Adrenal gland (tissue), 12 donors: ENCODE results near the gene CLDN20. TPM values are rescaled to one million over a fixed set of nuclear protein-coding genes. Genes with fewer than 3 reads are reported as not detected.
"Not testable (repeated sequence)": the region's sequence is repeated elsewhere in the genome, so short reads cannot be mapped to it uniquely, and the experiment has no call there.

Source experiments
- DNase-seq, 7 donors: peaks; one replicate each; pipeline ENCODE4 v3.0.0-alpha.2; 2019 to 2020
- H3K27ac ChIP-seq, 5 donors: fragments of 200-600 bp; sonication (generic) in 4 of 5; 1 replicate in 3 of 5; 2 replicates in 2 of 5; pipeline versions ENCODE4 v1.5.1 to v1.8.0; 2016 to 2020; ENCODE audit warnings: mild to moderate bottlenecking in 1 of 5
- H3K27me3 ChIP-seq: fragments of 200-600 bp; 2 replicates; pipeline ENCODE4 v1.8.0; 2021
- H3K36me3 ChIP-seq, 2 donors: fragments of 200-600 bp; replicated peaks in 1 of 2; 1 replicate in 1 of 2; 2 replicates in 1 of 2; pipeline versions ENCODE4 v1.5.1 to v1.8.0; 2018 to 2022
- H3K4me1 ChIP-seq, 2 donors: fragments of 200-600 bp; replicated peaks in 1 of 2; 1 replicate in 1 of 2; 2 replicates in 1 of 2; pipeline versions ENCODE4 v1.5.1 to v1.8.0; 2018 to 2021
- H3K4me3 ChIP-seq, 4 donors: fragments of 200-600 bp; sonication (generic) in 3 of 4; one replicate each; pipeline ENCODE4 v1.5.1; 2016 to 2018
- H3K9me3 ChIP-seq, 3 donors: fragments of 200-600 bp; sonication (generic) in 1 of 3; replicated peaks in 1 of 3; 1 replicate in 2 of 3; 2 replicates in 1 of 3; pipeline versions ENCODE4 v1.5.1 to v1.8.0; 2016 to 2021
- CTCF ChIP-seq, 6 experiments: fragments of 450-650 bp in 4 of 6; fragments of 200-600 bp in 2 of 6; sonication (generic) in 1 of 6; IDR thresholded peaks; 1 replicate in 5 of 6; 2 replicates in 1 of 6; pipeline versions ENCODE4 v1.5.1 to v1.8.0; 2016 to 2021; ENCODE audit warnings: antibody characterized with exemption in 6 of 6, mild to moderate bottlenecking in 2 of 6, moderate library complexity in 1 of 6
- POLR2A ChIP-seq, 2 donors: fragments of 450-650 bp; IDR thresholded peaks; one replicate each; pipeline ENCODE4 v1.6.1; 2017; ENCODE audit warnings: antibody characterized with exemption in 2 of 2, mild to moderate bottlenecking in 2 of 2, moderate library complexity in 1 of 2
- WGBS, 4 donors: extraction: QIAGEN DNeasy Blood & Tissue Kit in 2 of 4; methylation state at CpG; one replicate each; pipeline versions ENCODE4 v1.1.5 to v1.1.7; 2013 to 2017; 5-methylcytosine and 5-hydroxymethylcytosine counted together
- intact Hi-C, 2 donors: fragments of 100-400 bp; cut with DNase I; formaldehyde crosslinking; loops; one replicate each; pipeline versions ENCODE4 v1.14.1 to v1.15.0; 2022 to 2023
- polyA plus RNA-seq, 3 donors: library from polyadenylated mRNA; stranded (reverse); fragments of 200-250 nt in 2 of 3; fragments of 350-450 nt in 1 of 3; fragmentation: Illumina TruSeq in 1 of 3; extraction: RNeasy Lipid Tissue Mini Kit (QIAGEN cat#74804) in 1 of 3; gene quantifications; one replicate each; pipeline ENCODE4 v1.2.3, GENCODE V29; 2013 to 2014
- total RNA-seq, 9 donors: library from RNA; depleted of rRNA in 4 of 9; stranded (reverse); fragments of >200 nt in 4 of 9; fragments of 120-200 nt in 1 of 9; fragmentation: NEBNext Ultra II Directional in 1 of 9; extraction: Animal tissue kit (Norgen Biotek cat#: 25700) in 1 of 9; gene quantifications; one replicate each; pipeline versions ENCODE4 v1.1.0 to v1.2.4, GENCODE V29; 2013 to 2023
- donor health status: healthy with polysubstance abuse.
- donor health status: Bipolar disorder and iron deficiency.
- donor health status: DM: yes; HTN: yes; CAD: no.
- donor health status: DM: no; HTN: no; CAD: no.
- donor health status: DM: no; HTN: no; CAD: no.
- donor health status: DM: yes; HTN: yes; CAD: no.

The CLDN20 gene
- total and polyA plus RNA-seq, 12 donors = not detected

GRCh38 chr6:155265843-155266535 lies 2.2 kb downstream of the CLDN20 start:
- H3K36me3 ChIP-seq = no peaks in the 10 kb centered on the region
- no peak overlapping the region for H3K27ac ChIP-seq
- 88 to 97% (median 93%) methylated on average over 4 of the region's 4 CpGs for WGBS, 4 donors
- intact Hi-C loops = no loop called here
- TF ChIP-seq POLR2A (IDR thresholded peaks at IDR 0.05) (no peak), CTCF (IDR thresholded peaks at IDR 0.05) (no peak)
- no peaks in the 10 kb centered on the region for H3K27me3 ChIP-seq
- DNase-seq = no peak
- H3K4me1 ChIP-seq = peaks cover 15 to 28% of the 10 kb centered on the region in 2 donors
- H3K9me3 ChIP-seq = no peaks in the 10 kb centered on the region
- H3K4me3 ChIP-seq = no peak overlapping the region

- H3K4me3 ChIP-seq = no peak overlapping the region
- WGBS, 4 donors = 80 to 100% (median 99%) methylated on average over 2 of the region's 2 CpGs
- peaks cover 4 to 18% of the 10 kb centered on the region in 2 donors for H3K4me1 ChIP-seq
- no peaks in the 10 kb centered on the region for H3K36me3 ChIP-seq
- no peaks in the 10 kb centered on the region for H3K27me3 ChIP-seq
- no peak for DNase-seq
- no peak for TF ChIP-seq CTCF (IDR thresholded peaks at IDR 0.05)
- no peak for TF ChIP-seq POLR2A (IDR thresholded peaks at IDR 0.05)
- peak overlapping the region in 1 of 5 donors; percentile 47 for H3K27ac ChIP-seq
- intact Hi-C loops = no loop called here
- H3K9me3 ChIP-seq = no peaks in the 10 kb centered on the region
Observed at GRCh38 chr6:155267411-155267810, 3.6 kb downstream of the CLDN20 start.

- H3K27ac ChIP-seq, intact Hi-C loops, DNase-seq, H3K4me3 ChIP-seq, H3K9me3 ChIP-seq, H3K36me3 ChIP-seq, H3K27me3 ChIP-seq: not testable (repeated sequence)
- peak in 4 of 6 experiments; percentile 21 to 46 (median 36) for TF ChIP-seq CTCF (IDR thresholded peaks at IDR 0.05)
- WGBS, 4 donors = 81 to 89% (median 82%) methylated on average over 2 to 5 of the region's 5 CpGs
- peaks cover 11 to 23% of the 10 kb centered on the region in 2 donors for H3K4me1 ChIP-seq
Observed at GRCh38 chr6:155268088-155268867, 4.5 kb downstream of the CLDN20 start.

GRCh38 chr6:155269765-155270164 lies 6.0 kb downstream of the CLDN20 start:
- H3K4me3 ChIP-seq = no peak overlapping the region
- no peak for DNase-seq
- 66 to 93% (median 85%) methylated on average over 3 of the region's 3 CpGs for WGBS, 4 donors
- intact Hi-C loops = no loop called here
- H3K9me3 ChIP-seq = no peaks in the 10 kb centered on the region
- TF ChIP-seq CTCF (IDR thresholded peaks at IDR 0.05) (no peak), POLR2A (IDR thresholded peaks at IDR 0.05) (no peak)
- no peaks in the 10 kb centered on the region for H3K27me3 ChIP-seq
- peak overlapping the region in 1 of 5 donors; percentile 1 for H3K27ac ChIP-seq
- H3K4me1 ChIP-seq = peaks cover 11 to 22% of the 10 kb centered on the region in 2 donors
- no peaks in the 10 kb centered on the region for H3K36me3 ChIP-seq
